ENCODE data around the gene FGF1.

- TF ChIP-seq, protein P1, sequence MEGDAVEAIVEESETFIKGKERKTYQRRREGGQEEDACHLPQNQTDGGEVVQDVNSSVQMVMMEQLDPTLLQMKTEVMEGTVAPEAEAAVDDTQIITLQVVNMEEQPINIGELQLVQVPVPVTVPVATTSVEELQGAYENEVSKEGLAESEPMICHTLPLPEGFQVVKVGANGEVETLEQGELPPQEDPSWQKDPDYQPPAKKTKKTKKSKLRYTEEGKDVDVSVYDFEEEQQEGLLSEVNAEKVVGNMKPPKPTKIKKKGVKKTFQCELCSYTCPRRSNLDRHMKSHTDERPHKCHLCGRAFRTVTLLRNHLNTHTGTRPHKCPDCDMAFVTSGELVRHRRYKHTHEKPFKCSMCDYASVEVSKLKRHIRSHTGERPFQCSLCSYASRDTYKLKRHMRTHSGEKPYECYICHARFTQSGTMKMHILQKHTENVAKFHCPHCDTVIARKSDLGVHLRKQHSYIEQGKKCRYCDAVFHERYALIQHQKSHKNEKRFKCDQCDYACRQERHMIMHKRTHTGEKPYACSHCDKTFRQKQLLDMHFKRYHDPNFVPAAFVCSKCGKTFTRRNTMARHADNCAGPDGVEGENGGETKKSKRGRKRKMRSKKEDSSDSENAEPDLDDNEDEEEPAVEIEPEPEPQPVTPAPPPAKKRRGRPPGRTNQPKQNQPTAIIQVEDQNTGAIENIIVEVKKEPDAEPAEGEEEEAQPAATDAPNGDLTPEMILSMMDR (IDR thresholded peaks at IDR 0.05), result no peak
- TF ChIP-seq POLR2A (IDR thresholded peaks at IDR 0.05), result no peak
Measured at GRCh38 chr5:142627383-142628217, 58.3 kb downstream of the FGF1 start.

Data from ovary (tissue), 3 donors.